GM12891 (cell line): Measurements from ENCODE around the gene CMIP.

Experiments used
- DNase-seq: peaks from one replicate; pipeline ENCODE4 v3.0.0; 2011; ENCODE audit warnings: low spot score; ENCODE audit not compliant: insufficient read length
- FAIRE-seq: peaks from 2 replicates; lab custom pipeline; 2011; peaks lifted over from hg19 to GRCh38; lab: Jason Lieb, UNC
- PAX5 ChIP-seq: IDR thresholded peaks from 2 replicates; pipeline ENCODE4 v1.6.1; 2011; ENCODE audit warnings: low read length, moderate library complexity, mild to moderate bottlenecking; ENCODE audit not compliant: insufficient read depth, severe bottlenecking
- POLR2A ChIP-seq: IDR thresholded peaks from 2 replicates; pipeline ENCODE4 v1.6.1; 2011; ENCODE audit warnings: low read depth, low read length, control low read depth
- POLR2AphosphoS5 ChIP-seq: IDR thresholded peaks from 2 replicates; pipeline ENCODE4 v1.6.1; 2011; ENCODE audit warnings: low read depth, low read length, control low read depth
- POU2F2 ChIP-seq: IDR thresholded peaks from 2 replicates; pipeline ENCODE4 v1.6.1; 2011; ENCODE audit warnings: low read depth, mild to moderate bottlenecking, control low read depth, low read length, moderate library complexity
- SPI1 ChIP-seq: IDR thresholded peaks from 2 replicates; pipeline ENCODE4 v1.6.1; 2011; ENCODE audit warnings: low read depth, low read length, control low read depth
- TAF1 ChIP-seq: IDR thresholded peaks from 2 replicates; pipeline ENCODE4 v1.6.1; 2011; ENCODE audit warnings: low read depth, low read length, control low read depth

Gene CMIP

GRCh38 chr16:81491541-81492188 is 47.1 kb downstream of the CMIP start:
- FAIRE-seq (no peak), DNase-seq (no peak)
- no peak for TF ChIP-seq SPI1
- TF ChIP-seq PAX5 = no peak
- TF ChIP-seq TAF1 = no peak
- TF ChIP-seq POU2F2 = no peak
- TF ChIP-seq POLR2AphosphoS5 = no peak
- no peak for TF ChIP-seq POLR2A

- DNase-seq (no peak), FAIRE-seq (no peak)
- TF ChIP-seq SPI1 = no peak
- TF ChIP-seq POU2F2 = no peak
- no peak for TF ChIP-seq TAF1
These were observed 47.7 kb downstream of the CMIP start for GRCh38 chr16:81492311-81492761.

GRCh38 chr16:81492965-81493754 is 48.6 kb downstream of the CMIP start:
- DNase-seq (no peak), FAIRE-seq (no peak)
- TF ChIP-seq PAX5 (no peak), POLR2A (no peak), SPI1 (no peak), TAF1 (no peak)

GRCh38 chr16:81493755-81494433 is 49.3 kb downstream of the CMIP start:
- no peak for FAIRE-seq
- DNase-seq = no peak
- TF ChIP-seq PAX5 = no peak
- no peak for TF ChIP-seq TAF1
- no peak for TF ChIP-seq POLR2A
- TF ChIP-seq SPI1 = no peak
- TF ChIP-seq POLR2AphosphoS5 = no peak
- no peak for TF ChIP-seq POU2F2

- no peak for TF ChIP-seq POU2F2
- TF ChIP-seq SPI1 = no peak
- TF ChIP-seq POLR2A = no peak
- TF ChIP-seq POLR2AphosphoS5 = no peak
- TF ChIP-seq PAX5 = no peak
- no peak for TF ChIP-seq TAF1
- DNase-seq (no peak), FAIRE-seq (no peak)
These were observed 49.8 kb downstream of the CMIP start for GRCh38 chr16:81494434-81494806.

- FAIRE-seq = no peak
These were observed 50.3 kb downstream of the CMIP start for GRCh38 chr16:81494888-81495287.

GRCh38 chr16:81495321-81496234 is 51.0 kb downstream of the CMIP start:
- no peak for DNase-seq
- no peak for TF ChIP-seq TAF1
- TF ChIP-seq PAX5 = no peak
- TF ChIP-seq POLR2AphosphoS5 = no peak
- TF ChIP-seq POLR2A = no peak
- no peak for TF ChIP-seq POU2F2
- no peak for TF ChIP-seq SPI1
- FAIRE-seq = no peak

More at GRCh38 chr16:81494888-81495287, 50.3 kb downstream of the CMIP start:
- TF ChIP-seq POLR2A (no peak), PAX5 (no peak), POU2F2 (no peak), POLR2AphosphoS5 (no peak), SPI1 (no peak), TAF1 (no peak)
- DNase-seq = no peak

- FAIRE-seq (no peak), DNase-seq (no peak)
These were observed 51.7 kb downstream of the CMIP start for GRCh38 chr16:81496321-81496720.

GRCh38 chr16:81496742-81497141 is 52.1 kb downstream of the CMIP start:
- TF ChIP-seq PAX5 = no peak
- TF ChIP-seq SPI1 = no peak
- TF ChIP-seq POLR2AphosphoS5 = no peak
- TF ChIP-seq POLR2A = no peak
- TF ChIP-seq POU2F2 = no peak
- no peak for TF ChIP-seq TAF1
- FAIRE-seq (no peak), DNase-seq (no peak)

More at GRCh38 chr16:81496321-81496720, 51.7 kb downstream of the CMIP start:
- TF ChIP-seq POLR2AphosphoS5 = no peak
- TF ChIP-seq PAX5 = no peak
- TF ChIP-seq TAF1 = no peak
- no peak for TF ChIP-seq POLR2A
- no peak for TF ChIP-seq SPI1
- TF ChIP-seq POU2F2 = no peak
